ENCODE measurements around the gene FGF11.

The FGF11 gene

DNA sequence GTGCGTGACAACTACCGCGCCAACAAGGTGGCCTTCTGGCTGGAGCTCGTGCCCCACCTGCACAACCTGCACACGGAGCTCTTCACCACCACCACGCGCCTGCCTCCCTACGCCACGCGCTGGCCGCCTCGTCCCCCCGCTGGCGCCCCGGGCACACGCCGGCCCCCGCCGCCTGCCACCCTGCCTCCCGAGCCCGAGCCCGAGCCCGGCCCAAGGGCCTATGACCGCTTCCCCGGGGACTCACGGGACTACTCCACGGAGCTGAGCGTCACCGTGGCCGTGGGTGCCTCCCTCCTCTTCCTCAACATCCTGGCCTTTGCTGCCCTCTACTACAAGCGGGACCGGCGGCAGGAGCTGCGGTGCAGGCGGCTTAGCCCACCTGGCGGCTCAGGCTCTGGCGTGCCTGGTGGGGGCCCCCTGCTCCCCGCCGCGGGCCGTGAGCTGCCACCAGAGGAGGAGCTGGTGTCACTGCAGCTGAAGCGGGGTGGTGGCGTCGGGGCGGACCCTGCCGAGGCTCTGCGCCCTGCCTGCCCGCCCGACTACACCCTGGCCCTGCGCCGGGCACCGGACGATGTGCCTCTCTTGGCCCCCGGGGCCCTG lies 22.2 kb upstream of the FGF11 start:
- DNase-seq (ENCODE audit: extremely low read depth, low read depth), result no peak
- TF ChIP-seq, protein P1, sequence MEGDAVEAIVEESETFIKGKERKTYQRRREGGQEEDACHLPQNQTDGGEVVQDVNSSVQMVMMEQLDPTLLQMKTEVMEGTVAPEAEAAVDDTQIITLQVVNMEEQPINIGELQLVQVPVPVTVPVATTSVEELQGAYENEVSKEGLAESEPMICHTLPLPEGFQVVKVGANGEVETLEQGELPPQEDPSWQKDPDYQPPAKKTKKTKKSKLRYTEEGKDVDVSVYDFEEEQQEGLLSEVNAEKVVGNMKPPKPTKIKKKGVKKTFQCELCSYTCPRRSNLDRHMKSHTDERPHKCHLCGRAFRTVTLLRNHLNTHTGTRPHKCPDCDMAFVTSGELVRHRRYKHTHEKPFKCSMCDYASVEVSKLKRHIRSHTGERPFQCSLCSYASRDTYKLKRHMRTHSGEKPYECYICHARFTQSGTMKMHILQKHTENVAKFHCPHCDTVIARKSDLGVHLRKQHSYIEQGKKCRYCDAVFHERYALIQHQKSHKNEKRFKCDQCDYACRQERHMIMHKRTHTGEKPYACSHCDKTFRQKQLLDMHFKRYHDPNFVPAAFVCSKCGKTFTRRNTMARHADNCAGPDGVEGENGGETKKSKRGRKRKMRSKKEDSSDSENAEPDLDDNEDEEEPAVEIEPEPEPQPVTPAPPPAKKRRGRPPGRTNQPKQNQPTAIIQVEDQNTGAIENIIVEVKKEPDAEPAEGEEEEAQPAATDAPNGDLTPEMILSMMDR (IDR thresholded peaks at IDR 0.05; ENCODE audit: low read depth, low read length), result no peak

DNA sequence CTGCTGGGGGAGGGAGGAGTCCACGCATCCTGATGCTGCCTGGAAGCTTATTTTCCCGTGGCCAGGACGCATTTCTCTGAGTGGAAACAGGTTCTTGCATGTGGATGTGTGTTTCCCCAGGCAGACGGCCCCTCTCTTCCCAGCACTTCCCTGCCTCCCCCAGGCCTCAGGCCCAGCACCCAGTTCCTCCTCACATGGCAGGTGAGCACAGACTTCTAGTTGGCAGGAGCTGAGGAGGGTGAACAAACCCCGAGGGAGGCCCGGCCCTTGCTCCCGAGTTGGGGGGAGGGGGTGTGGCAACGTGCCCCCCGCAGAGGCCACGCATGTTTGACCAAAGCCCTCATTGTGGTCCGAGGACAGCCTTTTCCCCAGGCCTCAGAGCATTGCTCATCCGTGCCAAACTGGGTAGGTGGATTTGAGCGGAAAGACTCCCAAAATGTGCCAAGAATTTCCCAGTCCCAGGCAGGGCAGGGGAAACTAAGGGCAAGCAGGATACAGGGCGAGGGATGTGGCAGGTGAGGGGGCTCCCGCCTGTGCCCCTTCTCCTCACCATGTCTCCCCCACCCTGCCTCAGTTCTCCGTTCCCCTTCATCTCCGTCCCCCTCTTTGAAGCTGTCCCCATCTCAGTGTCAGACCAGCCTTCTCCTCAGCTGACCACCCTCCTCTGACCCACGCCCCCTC lies 20.7 kb upstream of the FGF11 start:
- no peak for DNase-seq (ENCODE audit: extremely low read depth, low read depth)
- TF ChIP-seq, protein P1 (IDR thresholded peaks at IDR 0.05; ENCODE audit: low read depth, low read length), result no peak

DNA sequence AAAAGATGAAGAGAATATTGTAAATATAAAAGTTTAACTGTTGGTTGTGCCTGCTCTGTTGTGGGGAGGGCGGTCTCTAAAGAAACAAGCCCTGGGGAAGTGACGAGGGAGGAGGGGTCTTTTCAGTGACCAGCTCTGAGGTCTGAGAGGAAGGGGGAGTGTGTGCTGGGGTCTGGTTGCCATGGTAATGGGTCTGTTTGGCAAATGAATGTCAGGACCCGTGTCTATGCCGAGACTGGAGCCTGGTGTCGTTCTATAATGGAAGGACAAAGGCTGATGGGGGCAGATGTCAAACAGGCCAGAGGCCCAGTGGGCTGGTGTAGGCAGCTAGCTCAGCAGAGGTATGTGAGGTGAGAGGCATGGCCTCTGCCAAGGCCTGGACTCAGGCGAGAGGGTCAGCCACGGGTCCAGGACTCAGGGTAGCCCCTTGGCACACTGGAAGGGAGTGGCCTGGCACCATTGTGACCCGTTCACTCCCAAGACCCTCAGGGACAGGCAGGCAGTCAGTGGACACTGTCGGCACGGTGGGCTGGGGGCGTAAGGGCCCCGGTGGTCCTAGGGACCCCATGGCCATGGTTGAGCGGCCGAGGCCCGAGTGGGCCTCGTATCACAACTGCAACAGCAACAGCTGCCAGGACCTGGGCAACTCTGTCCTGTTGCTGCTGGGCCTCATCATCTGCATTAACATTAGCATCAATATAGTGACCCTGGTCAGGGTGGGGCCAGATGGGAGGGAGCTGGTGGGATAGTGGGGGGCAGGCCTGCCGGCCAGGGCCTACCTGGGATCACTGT lies 19.3 kb upstream of the FGF11 start, which contains the start of gene SPEM1:
Gene SPEM1, plus strand, starts transcription at position 506 of the 792 bp plus-strand sequence. Its CDS starts 61 bp downstream, at position 567.
- no peak for DNase-seq (ENCODE audit: extremely low read depth, low read depth)
- TF ChIP-seq, protein P1 (IDR thresholded peaks at IDR 0.05; ENCODE audit: low read depth, low read length), result no peak

DNA sequence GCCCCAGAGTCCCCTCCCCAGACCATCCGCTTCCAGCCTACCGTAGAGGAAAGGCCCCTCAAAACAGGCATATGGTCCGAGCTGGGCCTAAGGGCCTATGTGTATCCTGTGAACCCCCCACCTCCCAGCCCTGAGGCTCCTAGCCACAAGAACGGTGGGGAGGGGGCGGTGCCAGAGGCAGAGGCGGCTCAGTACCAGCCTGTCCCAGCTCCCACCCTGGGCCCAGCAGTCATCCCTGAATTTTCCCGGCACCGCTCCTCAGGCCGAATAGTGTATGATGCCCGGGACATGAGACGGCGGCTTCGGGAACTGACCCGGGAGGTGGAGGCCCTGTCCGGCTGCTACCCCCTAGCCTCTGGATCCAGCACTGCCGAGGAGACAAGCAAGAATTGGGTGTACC lies 18.1 kb upstream of the FGF11 start:
- TF ChIP-seq, protein P1 (IDR thresholded peaks at IDR 0.05; ENCODE audit: low read depth, low read length), result no peak
- no peak for DNase-seq (ENCODE audit: extremely low read depth, low read depth)

DNA sequence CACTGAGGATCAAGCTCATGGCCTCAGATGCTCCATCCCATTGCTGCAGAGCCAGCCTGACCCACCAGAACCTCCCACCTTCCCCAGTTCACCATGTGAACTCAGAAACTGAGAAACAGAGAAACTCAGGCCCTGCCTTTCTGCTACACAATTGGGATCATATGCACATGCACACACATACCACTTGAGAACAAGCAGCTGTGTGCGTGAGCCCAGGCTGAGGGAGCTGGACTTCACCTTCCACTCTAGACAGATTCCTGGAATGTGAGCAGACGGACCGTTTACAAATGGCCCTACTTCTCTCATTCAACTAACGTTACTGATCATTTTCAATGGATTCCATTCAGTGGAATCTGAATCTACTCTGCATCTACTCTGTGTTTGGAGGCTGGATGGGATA lies 15.6 kb upstream of the FGF11 start:
- TF ChIP-seq, protein P1 (IDR thresholded peaks at IDR 0.05; ENCODE audit: low read depth, low read length), result no peak
- no peak for DNase-seq (ENCODE audit: extremely low read depth, low read depth)

DNA sequence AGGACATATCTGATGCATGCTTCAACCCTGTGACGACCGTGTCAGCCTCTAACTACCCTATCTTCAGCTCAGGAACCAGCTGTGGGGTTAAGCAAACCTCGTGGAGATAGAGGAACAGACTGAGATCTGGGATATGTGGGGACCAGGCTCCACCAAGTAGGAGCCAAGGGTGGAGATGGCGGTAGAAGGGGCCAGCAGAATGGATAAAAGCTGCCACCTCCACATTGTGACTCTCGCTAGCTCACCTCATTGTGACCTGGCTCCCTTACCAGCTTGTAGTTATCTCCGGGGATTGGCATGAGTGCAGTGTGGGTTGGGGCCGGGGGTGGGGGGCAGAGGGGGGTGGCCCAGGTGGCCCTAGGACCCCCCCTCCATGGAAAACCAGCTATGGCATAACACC lies 14.0 kb upstream of the FGF11 start, which contains the start of gene SPEM2:
Gene SPEM2, plus strand, starts transcription at position 301 of the 400 bp plus-strand sequence. Its CDS starts 73 bp downstream, at position 374.
- DNase-seq (ENCODE audit: extremely low read depth, low read depth), result no peak
- TF ChIP-seq, protein P1 (IDR thresholded peaks at IDR 0.05; ENCODE audit: low read depth, low read length), result no peak

DNA sequence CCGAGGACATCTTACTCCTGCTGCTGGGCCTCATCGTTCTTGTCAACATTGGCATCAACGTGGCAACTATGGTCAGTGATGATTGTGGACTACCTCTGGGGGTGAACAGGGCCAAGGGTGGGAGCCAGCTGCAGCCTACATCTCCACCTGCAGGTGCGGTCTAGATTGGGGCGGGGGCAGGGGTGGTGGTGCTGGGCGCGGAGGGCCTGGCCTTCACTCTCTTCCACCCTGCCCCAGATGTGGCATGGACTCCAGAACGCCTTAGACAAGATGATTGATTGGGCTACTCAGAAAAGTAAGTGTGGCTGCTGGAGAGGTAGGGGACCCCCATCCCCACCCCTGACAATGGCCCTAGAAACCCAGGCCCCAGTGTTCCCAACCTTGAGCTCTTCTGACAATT lies 13.6 kb upstream of the FGF11 start:
- no peak for DNase-seq (ENCODE audit: extremely low read depth, low read depth)
- TF ChIP-seq, protein P1 (IDR thresholded peaks at IDR 0.05; ENCODE audit: low read depth, low read length), result no peak

Data from AG09319 (cell line).